Keratinocyte (primary cell): Measurements from ENCODE around the gene SDC1.

Experiments
- EZH2 ChIP-seq: IDR thresholded peaks from one replicate; pipeline ENCODE4 v1.6.1; 2012; ENCODE audit warnings: inconsistent platforms, mild to moderate bottlenecking, low read length, moderate library complexity
- TF ChIP-seq, protein P1 (sequence below), 3 experiments: IDR thresholded peaks in 1 of 3; conservative IDR thresholded peaks in 1 of 3; optimal IDR thresholded peaks in 1 of 3; 2 replicates in 2 of 3; 3 replicates in 1 of 3; pipeline versions ENCODE3 to v1.5.1; 2011; ENCODE audit warnings: low read length in 3 of 3, mild to moderate bottlenecking in 3 of 3, moderate library complexity in 2 of 3, control low read depth in 1 of 3, inconsistent platforms in 1 of 3; ENCODE audit not compliant: insufficient read depth in 2 of 3; ENCODE audit errors: extremely low read depth in 1 of 3

DNA sequence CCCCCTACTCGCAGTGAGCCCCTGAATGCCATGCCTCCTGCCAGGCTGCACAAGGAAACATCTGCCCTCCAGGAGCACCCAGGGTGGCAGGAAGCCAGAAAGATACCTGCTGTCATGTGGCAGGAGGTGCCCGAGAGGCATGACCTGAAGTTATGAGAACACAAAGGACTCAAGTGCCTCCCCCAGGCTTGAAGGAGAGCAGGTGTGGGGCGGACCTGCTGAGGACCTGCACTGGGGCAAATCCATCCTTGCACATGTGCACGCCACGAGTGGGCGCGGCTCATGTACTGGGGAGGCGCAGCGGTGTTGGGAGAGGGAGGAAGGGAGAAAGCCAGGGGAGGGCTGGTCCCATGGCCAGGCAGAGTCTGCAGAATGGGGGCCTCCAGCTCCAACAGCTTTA, 26.9 kb downstream of the SDC1 start:
- TF ChIP-seq, protein P1, sequence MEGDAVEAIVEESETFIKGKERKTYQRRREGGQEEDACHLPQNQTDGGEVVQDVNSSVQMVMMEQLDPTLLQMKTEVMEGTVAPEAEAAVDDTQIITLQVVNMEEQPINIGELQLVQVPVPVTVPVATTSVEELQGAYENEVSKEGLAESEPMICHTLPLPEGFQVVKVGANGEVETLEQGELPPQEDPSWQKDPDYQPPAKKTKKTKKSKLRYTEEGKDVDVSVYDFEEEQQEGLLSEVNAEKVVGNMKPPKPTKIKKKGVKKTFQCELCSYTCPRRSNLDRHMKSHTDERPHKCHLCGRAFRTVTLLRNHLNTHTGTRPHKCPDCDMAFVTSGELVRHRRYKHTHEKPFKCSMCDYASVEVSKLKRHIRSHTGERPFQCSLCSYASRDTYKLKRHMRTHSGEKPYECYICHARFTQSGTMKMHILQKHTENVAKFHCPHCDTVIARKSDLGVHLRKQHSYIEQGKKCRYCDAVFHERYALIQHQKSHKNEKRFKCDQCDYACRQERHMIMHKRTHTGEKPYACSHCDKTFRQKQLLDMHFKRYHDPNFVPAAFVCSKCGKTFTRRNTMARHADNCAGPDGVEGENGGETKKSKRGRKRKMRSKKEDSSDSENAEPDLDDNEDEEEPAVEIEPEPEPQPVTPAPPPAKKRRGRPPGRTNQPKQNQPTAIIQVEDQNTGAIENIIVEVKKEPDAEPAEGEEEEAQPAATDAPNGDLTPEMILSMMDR (optimal IDR thresholded peaks at IDR 0.05 in 1 of 3, IDR thresholded peaks at IDR 0.05 in 1 of 3, conservative IDR thresholded peaks at IDR 0.05 in 1 of 3; ENCODE audit: extremely low read depth in 1 of 3, insufficient read depth in 2 of 3, low read length in 3 of 3), result no peak
- no peak for TF ChIP-seq EZH2
